MM.1S (cell line): Measurements from ENCODE around the gene SYTL5.
A peak's percentile ranks its signal among the peaks of the same experiment; 100 is the strongest.

Experiments
- DNase-seq: peaks from one replicate; pipeline ENCODE4 v3.0.0-alpha.2; 2015
- H2AFZ ChIP-seq: fragments of 300-600 bp; sonication (generic); 2 replicates; pipeline ENCODE4 v1.6.0; 2016; ENCODE audit warnings: antibody characterized with exemption, low read length
- H3F3A ChIP-seq: fragments of 300-600 bp; sonication (generic); 2 replicates; pipeline ENCODE4 v1.6.1; 2016; ENCODE audit warnings: mild to moderate bottlenecking, antibody characterized with exemption, low read length, moderate library complexity, mixed read lengths; ENCODE audit not compliant: insufficient read depth
- H3K27ac ChIP-seq: fragments of 300-600 bp; sonication (generic); 2 replicates; pipeline ENCODE4 v1.5.1; 2016; ENCODE audit warnings: mild to moderate bottlenecking, low read length
- H3K27me3 ChIP-seq: fragments of 300-600 bp; sonication (generic); replicated peaks from 2 replicates; pipeline ENCODE4 v1.6.0; 2016; ENCODE audit warnings: low read length; ENCODE audit not compliant: insufficient read depth
- H3K36me3 ChIP-seq: fragments of 300-600 bp; sonication (generic); replicated peaks from 2 replicates; pipeline ENCODE4 v1.6.1; 2016; ENCODE audit warnings: mild to moderate bottlenecking, low read length, mixed read lengths; ENCODE audit not compliant: insufficient read depth
- H3K4me1 ChIP-seq: fragments of 300-600 bp; sonication (generic); 2 replicates; pipeline ENCODE4 v1.6.1; 2016; ENCODE audit warnings: low read length, mixed read lengths
- H3K4me2 ChIP-seq: fragments of 300-600 bp; sonication (generic); 2 replicates; pipeline ENCODE4 v1.6.0; 2016; ENCODE audit warnings: low read depth, low read length
- H3K4me3 ChIP-seq: fragments of 300-600 bp; sonication (generic); 2 replicates; pipeline ENCODE4 v1.5.1; 2016; ENCODE audit warnings: low read length, mixed read lengths
- H3K79me2 ChIP-seq: fragments of 300-600 bp; sonication (generic); 2 replicates; pipeline ENCODE4 v1.6.1; 2016; ENCODE audit warnings: mixed run types, low read length, mixed read lengths
- H3K9ac ChIP-seq: fragments of 300-600 bp; sonication (generic); 2 replicates; pipeline ENCODE4 v1.6.1; 2016; ENCODE audit warnings: low read length, mixed read lengths
- H3K9me2 ChIP-seq: fragments of 300-600 bp; sonication (generic); replicated peaks from 2 replicates; pipeline ENCODE4 v1.6.1; 2016; ENCODE audit warnings: mild to moderate bottlenecking, low read length, mixed read lengths; ENCODE audit not compliant: insufficient read depth
- H3K9me3 ChIP-seq: fragments of 300-600 bp; sonication (generic); replicated peaks from 2 replicates; pipeline ENCODE4 v1.6.1; 2016; ENCODE audit warnings: mild to moderate bottlenecking, low read length, mixed read lengths; ENCODE audit not compliant: insufficient read depth
- H4K20me1 ChIP-seq: fragments of 300-600 bp; sonication (generic); 2 replicates; pipeline ENCODE4 v1.6.1; 2016; ENCODE audit warnings: mild to moderate bottlenecking, low read length, moderate library complexity, mixed read lengths; ENCODE audit not compliant: insufficient read depth
- EZH2 ChIP-seq: fragments of 300-600 bp; sonication (generic); optimal IDR thresholded peaks from 2 replicates; pipeline ENCODE3; 2017; ENCODE audit warnings: low read depth, mild to moderate bottlenecking, antibody characterized with exemption, low read length, mixed read lengths
- EZH2phosphoT487 ChIP-seq: fragments of 300-600 bp; sonication (generic); IDR thresholded peaks from 2 replicates; pipeline ENCODE4 v1.6.1; 2018; ENCODE audit warnings: antibody characterized with exemption, low read length
- TF ChIP-seq, protein P1 (sequence below): fragments of 300-600 bp; sonication (generic); IDR thresholded peaks from 2 replicates; pipeline ENCODE4 v1.5.1; 2016; ENCODE audit warnings: antibody characterized with exemption, low read length, mixed read lengths

SYTL5 gene

GRCh38 chrX:38006778-38007177, 425 bp downstream of the SYTL5 start:
- no peaks in the 10 kb centered on the region for H3K79me2 ChIP-seq
- H3K4me1 ChIP-seq: no peaks in the 10 kb centered on the region
- H2AFZ ChIP-seq: no peak overlapping the region
- H3K4me3 ChIP-seq: no peak overlapping the region
- no peaks in the 10 kb centered on the region for H3F3A ChIP-seq
- no peak for DNase-seq
- no peaks in the 10 kb centered on the region for H3K9me2 ChIP-seq
- H3K36me3 ChIP-seq: no peaks in the 10 kb centered on the region
- H3K27ac ChIP-seq: no peak overlapping the region
- no peaks in the 10 kb centered on the region for H3K9me3 ChIP-seq
- H4K20me1 ChIP-seq: no peaks in the 10 kb centered on the region
- H3K4me2 ChIP-seq: no peak overlapping the region
- TF ChIP-seq EZH2phosphoT487: no peak
- TF ChIP-seq, protein P1, sequence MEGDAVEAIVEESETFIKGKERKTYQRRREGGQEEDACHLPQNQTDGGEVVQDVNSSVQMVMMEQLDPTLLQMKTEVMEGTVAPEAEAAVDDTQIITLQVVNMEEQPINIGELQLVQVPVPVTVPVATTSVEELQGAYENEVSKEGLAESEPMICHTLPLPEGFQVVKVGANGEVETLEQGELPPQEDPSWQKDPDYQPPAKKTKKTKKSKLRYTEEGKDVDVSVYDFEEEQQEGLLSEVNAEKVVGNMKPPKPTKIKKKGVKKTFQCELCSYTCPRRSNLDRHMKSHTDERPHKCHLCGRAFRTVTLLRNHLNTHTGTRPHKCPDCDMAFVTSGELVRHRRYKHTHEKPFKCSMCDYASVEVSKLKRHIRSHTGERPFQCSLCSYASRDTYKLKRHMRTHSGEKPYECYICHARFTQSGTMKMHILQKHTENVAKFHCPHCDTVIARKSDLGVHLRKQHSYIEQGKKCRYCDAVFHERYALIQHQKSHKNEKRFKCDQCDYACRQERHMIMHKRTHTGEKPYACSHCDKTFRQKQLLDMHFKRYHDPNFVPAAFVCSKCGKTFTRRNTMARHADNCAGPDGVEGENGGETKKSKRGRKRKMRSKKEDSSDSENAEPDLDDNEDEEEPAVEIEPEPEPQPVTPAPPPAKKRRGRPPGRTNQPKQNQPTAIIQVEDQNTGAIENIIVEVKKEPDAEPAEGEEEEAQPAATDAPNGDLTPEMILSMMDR: no peak
- TF ChIP-seq EZH2: no peak
- H3K9ac ChIP-seq: no peak overlapping the region
- H3K27me3 ChIP-seq: no peaks in the 10 kb centered on the region

GRCh38 chrX:38008658-38009057, 2.3 kb downstream of the SYTL5 start:
- TF ChIP-seq EZH2phosphoT487 (no peak), EZH2 (no peak)
- TF ChIP-seq, protein P1: no peak
- H3K27ac ChIP-seq: no peak overlapping the region
- H3K9me2 ChIP-seq: no peaks in the 10 kb centered on the region
- H3K4me2 ChIP-seq: no peak overlapping the region
- no peaks in the 10 kb centered on the region for H3K36me3 ChIP-seq
- H3K9me3 ChIP-seq: no peaks in the 10 kb centered on the region
- no peaks in the 10 kb centered on the region for H3K4me1 ChIP-seq
- H3K9ac ChIP-seq: no peak overlapping the region
- no peak for DNase-seq
- no peaks in the 10 kb centered on the region for H3K79me2 ChIP-seq
- H3K27me3 ChIP-seq: no peaks in the 10 kb centered on the region
- H3F3A ChIP-seq: no peaks in the 10 kb centered on the region
- H4K20me1 ChIP-seq: no peaks in the 10 kb centered on the region
- no peak overlapping the region for H3K4me3 ChIP-seq
- H2AFZ ChIP-seq: no peak overlapping the region

DNA sequence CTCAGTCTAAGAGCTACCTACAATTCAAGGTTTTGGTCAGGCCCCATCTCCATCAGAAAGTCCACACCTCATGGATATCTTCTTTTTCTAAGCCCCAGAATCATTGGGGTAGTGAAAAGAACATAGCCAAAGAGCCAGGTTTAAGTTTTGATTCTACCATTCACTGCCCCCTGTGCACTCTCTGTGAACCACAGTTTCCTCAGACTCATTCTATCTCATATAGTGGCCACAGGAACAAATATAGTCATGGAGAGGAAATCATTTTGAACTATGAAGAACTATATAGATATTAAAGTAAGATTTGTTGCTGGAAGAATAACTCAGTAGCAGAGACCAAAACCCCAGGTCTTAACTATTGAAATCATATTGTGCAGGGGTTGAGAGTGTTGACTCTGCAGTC, 3.3 kb downstream of the SYTL5 start:
- no peaks in the 10 kb centered on the region for H3K79me2 ChIP-seq
- no peak overlapping the region for H3K4me3 ChIP-seq
- no peak overlapping the region for H3K4me2 ChIP-seq
- H3K27me3 ChIP-seq: no peaks in the 10 kb centered on the region
- DNase-seq: no peak
- H3F3A ChIP-seq: no peaks in the 10 kb centered on the region
- TF ChIP-seq EZH2 (no peak), EZH2phosphoT487 (no peak)
- TF ChIP-seq, protein P1: no peak
- H3K36me3 ChIP-seq: no peaks in the 10 kb centered on the region
- no peak overlapping the region for H3K9ac ChIP-seq
- no peaks in the 10 kb centered on the region for H3K9me3 ChIP-seq
- H3K4me1 ChIP-seq: no peaks in the 10 kb centered on the region
- no peaks in the 10 kb centered on the region for H4K20me1 ChIP-seq
- H2AFZ ChIP-seq: no peak overlapping the region
- no peaks in the 10 kb centered on the region for H3K9me2 ChIP-seq
- peak overlapping the region; percentile 0; the same call in 1 of the 2 replicates for H3K27ac ChIP-seq
